ENCODE measurements around the gene CEP170B.

DNA sequence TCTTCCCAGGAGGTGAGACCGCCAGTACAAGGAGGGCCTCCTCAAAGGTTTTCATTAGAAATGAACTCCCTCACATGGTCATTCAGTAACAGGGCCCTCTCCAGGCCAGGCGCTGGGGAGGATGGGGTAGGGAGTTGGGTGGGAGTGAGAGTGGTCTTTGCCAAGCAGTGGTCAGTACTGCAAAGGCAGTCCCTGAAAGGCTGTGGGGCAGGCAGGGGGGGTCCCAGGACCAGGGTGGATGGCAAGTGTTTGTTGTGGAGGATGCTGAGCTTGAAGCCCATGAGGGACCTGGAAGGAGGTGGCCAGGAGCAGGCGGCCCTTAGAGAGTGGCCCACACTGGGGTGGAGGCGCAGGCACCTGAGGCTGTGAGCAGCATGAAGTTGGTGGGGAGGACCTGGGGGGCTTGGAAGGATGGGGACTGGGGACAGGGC, 26.1 kb downstream of the CEP170B start:
- TF ChIP-seq, protein P1, sequence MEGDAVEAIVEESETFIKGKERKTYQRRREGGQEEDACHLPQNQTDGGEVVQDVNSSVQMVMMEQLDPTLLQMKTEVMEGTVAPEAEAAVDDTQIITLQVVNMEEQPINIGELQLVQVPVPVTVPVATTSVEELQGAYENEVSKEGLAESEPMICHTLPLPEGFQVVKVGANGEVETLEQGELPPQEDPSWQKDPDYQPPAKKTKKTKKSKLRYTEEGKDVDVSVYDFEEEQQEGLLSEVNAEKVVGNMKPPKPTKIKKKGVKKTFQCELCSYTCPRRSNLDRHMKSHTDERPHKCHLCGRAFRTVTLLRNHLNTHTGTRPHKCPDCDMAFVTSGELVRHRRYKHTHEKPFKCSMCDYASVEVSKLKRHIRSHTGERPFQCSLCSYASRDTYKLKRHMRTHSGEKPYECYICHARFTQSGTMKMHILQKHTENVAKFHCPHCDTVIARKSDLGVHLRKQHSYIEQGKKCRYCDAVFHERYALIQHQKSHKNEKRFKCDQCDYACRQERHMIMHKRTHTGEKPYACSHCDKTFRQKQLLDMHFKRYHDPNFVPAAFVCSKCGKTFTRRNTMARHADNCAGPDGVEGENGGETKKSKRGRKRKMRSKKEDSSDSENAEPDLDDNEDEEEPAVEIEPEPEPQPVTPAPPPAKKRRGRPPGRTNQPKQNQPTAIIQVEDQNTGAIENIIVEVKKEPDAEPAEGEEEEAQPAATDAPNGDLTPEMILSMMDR (IDR thresholded peaks at IDR 0.05; ENCODE audit: low read length) = no peak
- TF ChIP-seq EZH2 (IDR thresholded peaks at IDR 0.05; ENCODE audit: borderline replicate concordance, low read length) = no peak
